Measurements from ENCODE around the gene GJC3.
"Not testable (repeated sequence)": the region's sequence is repeated elsewhere in the genome, so short reads cannot be mapped to it uniquely, and the experiment has no call there.

The GJC3 gene

GRCh38 chr7:99930376-99930775 lies 956 bp upstream of the GJC3 start:
- no peak for DNase-seq (ENCODE audit: low read depth in 2 of 2, low spot score in 1 of 2)

GRCh38 chr7:99929730-99930053 lies 272 bp upstream of the GJC3 start:
- no peak for DNase-seq (ENCODE audit: low read depth in 2 of 2, low spot score in 1 of 2)

- DNase-seq (ENCODE audit: low read depth in 2 of 2, low spot score in 1 of 2) = no peak
Observed at GRCh38 chr7:99928188-99928587, 1.2 kb downstream of the GJC3 start.

GRCh38 chr7:99927536-99927935 lies 1.9 kb downstream of the GJC3 start:
- DNase-seq (ENCODE audit: low read depth in 2 of 2, low spot score in 1 of 2) = no peak

GRCh38 chr7:99926321-99926720 lies 3.1 kb downstream of the GJC3 start:
- DNase-seq (ENCODE audit: low read depth in 2 of 2, low spot score in 1 of 2) = no peak

- no peak for DNase-seq (ENCODE audit: low read depth in 2 of 2, low spot score in 1 of 2)
Observed at GRCh38 chr7:99923200-99923599, 6.2 kb downstream of the GJC3 start.

- DNase-seq (ENCODE audit: low read depth in 2 of 2, low spot score in 1 of 2) = no peak
Observed at GRCh38 chr7:99920149-99920548, 9.3 kb downstream of the GJC3 start.

- no peak for DNase-seq (ENCODE audit: low read depth in 2 of 2, low spot score in 1 of 2)
Observed at GRCh38 chr7:99919814-99920112, 9.7 kb downstream of the GJC3 start.

- DNase-seq (ENCODE audit: low read depth in 2 of 2, low spot score in 1 of 2) = peak; percentile 73 to 79
Observed at GRCh38 chr7:99918959-99919813, 10.2 kb downstream of the GJC3 start, which contains the start of gene TRIM4. TRIM4 (minus strand) TSS chr7:99919530; CDS start chr7:99919401, 129 bp downstream.

GRCh38 chr7:99910976-99911375 lies 18.4 kb downstream of the GJC3 start:
- no peak for DNase-seq (ENCODE audit: low read depth in 2 of 2, low spot score in 1 of 2)

- DNase-seq (ENCODE audit: low read depth in 2 of 2, low spot score in 1 of 2) = no peak
Observed at GRCh38 chr7:99901581-99901980, 27.8 kb downstream of the GJC3 start.

- DNase-seq (ENCODE audit: low read depth in 2 of 2, low spot score in 1 of 2) = no peak
Observed at GRCh38 chr7:99899830-99900519, 29.4 kb downstream of the GJC3 start.

- no peak for DNase-seq (ENCODE audit: low read depth in 2 of 2, low spot score in 1 of 2)
Observed at GRCh38 chr7:99898836-99899235, 30.6 kb downstream of the GJC3 start.

GRCh38 chr7:99898023-99898357 lies 31.4 kb downstream of the GJC3 start:
- no peak for DNase-seq (ENCODE audit: low read depth in 2 of 2, low spot score in 1 of 2)

- DNase-seq (ENCODE audit: low read depth in 2 of 2, low spot score in 1 of 2) = no peak
Observed at GRCh38 chr7:99897322-99898022, 31.9 kb downstream of the GJC3 start.

GRCh38 chr7:99894738-99895137 lies 34.7 kb downstream of the GJC3 start:
- DNase-seq (ENCODE audit: low read depth in 2 of 2, low spot score in 1 of 2) = no peak

- DNase-seq (ENCODE audit: low read depth in 2 of 2, low spot score in 1 of 2) = no peak
Observed at GRCh38 chr7:99893280-99893679, 36.1 kb downstream of the GJC3 start.

GRCh38 chr7:99890348-99890747 lies 39.1 kb downstream of the GJC3 start:
- DNase-seq (ENCODE audit: low read depth in 2 of 2, low spot score in 1 of 2) = not testable (repeated sequence)

GRCh38 chr7:99888366-99888765 lies 41.1 kb downstream of the GJC3 start:
- not testable (repeated sequence) for DNase-seq (ENCODE audit: low read depth in 2 of 2, low spot score in 1 of 2)

- no peak for DNase-seq (ENCODE audit: low read depth in 2 of 2, low spot score in 1 of 2)
Observed at GRCh38 chr7:99881370-99881769, 48.0 kb downstream of the GJC3 start.

GRCh38 chr7:99876933-99877332 lies 52.5 kb downstream of the GJC3 start, which contains the start of gene OR2AE1:
OR2AE1 (minus strand) TSS chr7:99877033; CDS start chr7:99877033, 0 bp downstream.
- DNase-seq (ENCODE audit: low read depth in 2 of 2, low spot score in 1 of 2) = no peak

GRCh38 chr7:99876491-99876890 lies 52.9 kb downstream of the GJC3 start:
- no peak for DNase-seq (ENCODE audit: low read depth in 2 of 2, low spot score in 1 of 2)
